Effector CD8-positive, alpha-beta T cell (primary cell): ENCODE measurements around the gene GPSM1.
"Not testable (repeated sequence)": the region's sequence is repeated elsewhere in the genome, so short reads cannot be mapped to it uniquely, and the experiment has no call there.

Source experiments
- DNase-seq: peaks from one replicate; lab custom pipeline; 2025; lab: John Stamatoyannopoulos, UW

GPSM1 gene

DNA sequence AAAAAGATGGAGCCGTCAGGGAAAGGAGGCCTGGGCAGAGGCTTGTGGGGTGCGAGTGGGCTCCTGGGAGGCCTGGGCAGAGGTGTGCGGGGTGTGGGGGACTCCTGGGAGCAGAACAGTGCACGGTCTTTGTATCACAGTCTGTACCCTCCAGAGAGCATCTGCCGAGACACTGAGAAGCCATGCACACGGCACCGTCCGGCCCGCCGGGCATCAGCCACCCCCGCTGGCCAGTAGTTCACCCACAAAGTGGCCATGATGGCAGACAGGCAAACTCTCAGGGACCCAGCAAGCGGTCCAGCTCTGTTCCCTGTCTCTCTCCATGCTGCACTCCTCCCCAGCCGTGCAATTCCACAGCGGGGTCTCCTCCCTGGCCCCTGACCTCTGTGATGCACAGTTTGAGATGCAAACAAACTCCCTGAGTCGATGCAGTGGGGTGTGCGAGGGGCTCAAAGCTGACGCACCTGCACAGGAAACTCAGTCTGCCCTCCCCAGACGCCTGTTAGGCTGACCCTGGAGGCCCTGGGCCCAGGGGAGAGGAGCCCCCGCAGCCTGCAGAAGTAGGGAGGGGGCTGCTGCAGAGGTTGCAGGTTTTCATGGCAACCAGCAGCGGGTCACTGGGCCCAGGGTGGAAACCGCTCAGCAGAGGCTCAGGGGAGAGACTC lies 9.1 kb upstream of the GPSM1 start:
- DNase-seq = no peak

DNA sequence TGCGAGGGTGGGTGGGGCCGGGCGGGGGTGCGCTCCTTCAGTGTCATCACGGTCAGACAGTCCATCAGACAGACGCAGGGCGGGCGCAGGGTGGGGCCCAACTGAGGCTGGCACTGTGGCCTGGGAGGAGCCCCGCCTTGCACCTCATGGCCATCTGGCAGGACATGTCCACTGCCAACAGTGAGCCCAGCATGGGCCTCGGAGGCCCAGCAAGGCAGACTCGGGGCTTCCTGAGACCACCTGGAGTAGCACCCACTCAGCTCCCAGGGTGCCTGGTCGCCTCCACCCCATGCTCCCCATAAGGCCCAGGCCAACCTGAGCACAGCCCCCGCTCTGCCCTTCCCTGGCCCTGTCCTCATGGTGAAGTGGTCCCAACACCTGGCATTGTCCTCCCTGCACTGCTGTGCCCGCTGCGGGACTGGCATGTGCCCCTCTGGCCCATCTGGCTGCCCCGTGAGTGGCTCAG lies 8.5 kb upstream of the GPSM1 start:
- no peak for DNase-seq

DNA sequence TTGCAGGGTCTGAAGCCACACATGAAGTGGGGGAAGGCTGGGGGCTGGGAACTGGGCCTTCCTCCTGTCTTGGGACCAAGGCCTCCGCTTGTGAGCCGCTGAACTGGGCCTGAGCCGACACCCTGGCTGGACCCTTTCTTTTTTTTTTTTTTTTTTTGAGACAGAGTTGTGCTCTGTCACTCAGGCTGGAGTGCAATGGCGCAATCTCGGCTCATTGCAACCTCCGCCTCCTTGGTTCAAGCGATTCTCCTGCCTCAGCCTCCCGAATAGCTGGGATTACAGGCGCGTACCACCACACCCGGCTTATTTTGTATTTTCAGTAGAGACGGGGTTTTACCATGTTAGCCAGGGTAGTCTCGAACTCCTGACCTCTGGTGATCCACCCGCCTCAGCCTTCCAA lies 8.1 kb upstream of the GPSM1 start:
- not testable (repeated sequence) for DNase-seq

DNA sequence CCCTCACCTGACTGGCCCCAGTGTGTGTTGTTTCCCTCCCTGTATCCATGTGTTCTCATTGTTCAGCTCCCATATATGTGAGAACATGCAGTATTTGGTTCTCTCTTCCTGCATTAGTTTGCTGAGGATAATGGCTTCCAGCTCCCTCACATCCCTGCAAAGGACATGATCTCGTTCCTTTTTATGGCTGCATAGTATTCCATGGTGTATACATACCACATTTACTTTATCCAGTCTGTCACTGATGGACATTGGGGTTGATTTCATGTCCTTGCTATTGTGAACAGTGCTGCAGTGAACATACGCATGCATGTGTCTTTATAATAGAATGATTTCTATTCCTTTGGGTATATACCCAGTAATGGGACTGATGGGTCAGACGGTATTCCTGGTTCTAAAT lies 7.4 kb upstream of the GPSM1 start:
- DNase-seq = not testable (repeated sequence)

DNA sequence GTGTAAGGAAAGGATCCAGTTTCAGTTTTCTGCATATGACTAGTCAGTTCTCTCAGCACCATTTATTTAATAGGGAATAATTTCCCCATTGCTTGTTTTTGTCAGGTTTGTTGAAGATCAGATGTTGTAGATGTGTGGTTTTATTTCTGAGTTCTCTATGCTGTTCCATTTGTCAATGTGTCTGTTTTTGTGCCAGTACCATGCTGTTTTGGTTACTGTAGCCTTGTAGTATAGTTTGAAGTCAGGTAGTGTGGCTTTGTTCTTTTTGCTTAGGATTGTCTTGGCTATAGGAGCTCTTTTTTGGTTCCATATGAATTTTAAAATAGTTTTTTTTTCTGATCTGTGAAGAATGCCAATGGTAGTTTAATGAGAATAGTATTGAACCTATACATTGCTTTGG lies 6.4 kb upstream of the GPSM1 start:
- DNase-seq = not testable (repeated sequence)

DNA sequence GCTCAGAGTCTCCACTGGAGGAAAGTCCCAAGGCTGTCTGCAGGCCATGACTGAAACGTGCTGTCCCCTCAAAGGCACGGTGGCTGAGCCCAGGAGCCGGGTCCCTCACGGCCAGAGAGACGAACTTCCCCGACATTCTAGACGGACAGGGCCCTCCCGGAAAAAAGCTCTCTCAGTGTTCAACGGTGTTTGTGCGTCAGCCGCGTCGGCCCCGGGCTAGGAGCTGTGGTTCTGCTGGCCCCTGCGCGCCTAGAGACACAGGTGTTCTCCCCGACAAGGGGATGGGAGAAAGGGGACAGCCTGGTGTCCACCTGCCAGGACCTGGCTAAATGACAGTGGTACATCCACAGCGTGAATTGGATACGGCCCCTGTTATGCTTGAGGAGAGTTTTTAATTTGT lies 5.8 kb upstream of the GPSM1 start:
- DNase-seq = no peak

DNA sequence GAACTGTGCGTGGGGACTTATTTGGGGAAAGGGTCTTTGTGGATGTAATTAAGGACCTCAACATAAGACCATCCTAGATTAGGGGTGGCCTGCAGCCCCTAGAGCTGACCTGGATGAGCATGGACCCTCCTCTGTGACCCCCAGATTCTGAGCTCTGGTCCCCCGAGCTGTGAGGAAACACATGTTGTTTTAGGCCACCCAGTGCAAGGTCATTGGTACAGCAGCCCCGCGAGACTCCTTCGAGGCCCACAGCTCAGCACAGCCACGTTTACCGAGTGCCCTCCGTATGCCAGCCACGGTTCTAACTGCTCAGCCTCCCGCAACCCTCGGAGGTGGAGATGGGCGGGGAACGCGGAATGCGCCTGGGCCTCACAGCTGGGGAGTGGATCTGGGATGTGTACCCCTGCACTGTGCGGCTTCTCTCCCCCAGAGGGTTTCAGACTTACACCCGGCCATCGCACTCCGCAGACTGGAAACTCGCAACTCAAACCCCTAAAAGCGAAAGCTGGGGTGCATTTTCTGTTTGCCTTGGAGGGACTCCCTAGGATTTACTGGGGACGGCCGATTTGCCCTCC lies 4.5 kb upstream of the GPSM1 start:
- DNase-seq = no peak

DNA sequence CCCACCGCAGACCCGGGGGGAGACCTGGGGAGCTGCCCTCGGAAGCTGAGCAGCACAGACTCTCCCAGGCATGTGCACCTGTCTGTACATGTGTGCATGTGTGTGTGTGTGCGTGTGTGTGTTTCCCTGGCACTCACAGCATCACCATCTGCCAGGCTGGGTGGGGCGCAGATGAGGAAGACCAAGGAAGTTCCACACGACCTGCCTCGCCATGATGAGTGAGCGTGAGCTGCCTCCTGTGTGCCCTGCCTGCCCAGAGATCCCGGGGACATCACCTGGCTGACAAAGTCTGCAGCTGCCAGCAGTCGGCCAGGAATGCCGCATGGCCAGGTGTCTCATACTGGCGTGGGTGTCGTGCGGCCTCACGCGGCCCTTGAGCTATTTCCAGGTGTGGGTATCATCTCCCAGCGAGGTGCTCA lies 4.0 kb upstream of the GPSM1 start:
- DNase-seq = no peak

DNA sequence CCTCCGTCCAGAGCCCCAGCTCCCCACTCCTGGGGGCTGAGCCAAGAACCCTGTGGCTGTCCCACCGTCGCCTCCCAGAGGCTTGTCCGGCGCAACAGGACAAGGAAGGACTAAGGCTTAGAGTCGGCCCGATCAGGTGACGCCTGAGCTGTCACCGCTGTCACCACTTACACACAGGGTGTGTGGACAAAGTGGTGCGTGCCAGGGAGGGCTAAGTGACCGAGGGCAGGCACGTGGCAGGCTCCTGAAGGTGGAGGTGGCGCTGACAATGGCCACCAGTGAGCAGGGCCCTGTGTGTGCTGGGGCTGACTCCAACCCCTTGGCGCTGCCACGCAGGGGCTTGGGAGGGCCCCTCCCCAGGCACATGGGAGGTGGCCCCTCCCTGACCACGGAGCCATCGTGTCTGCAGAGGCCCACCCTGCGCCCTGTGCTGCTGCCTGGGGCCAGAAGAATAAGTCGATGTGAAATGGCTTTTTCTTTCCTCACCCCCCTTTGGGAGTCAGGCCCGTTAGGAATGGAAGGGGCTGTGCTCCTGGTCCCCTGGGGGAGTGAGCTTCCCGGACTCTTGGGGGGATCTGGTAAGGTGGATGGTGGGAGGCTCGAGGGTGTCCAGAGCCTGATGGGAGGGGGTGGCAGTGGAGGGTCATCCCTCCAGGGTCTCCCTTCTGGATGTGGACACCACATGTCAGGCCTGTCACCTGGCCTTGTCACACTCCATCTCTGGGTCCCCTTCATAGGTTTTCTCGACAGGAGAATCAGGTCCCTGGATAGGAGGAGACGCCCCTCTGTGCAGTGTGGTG lies 2.6 kb upstream of the GPSM1 start:
- DNase-seq = no peak

DNA sequence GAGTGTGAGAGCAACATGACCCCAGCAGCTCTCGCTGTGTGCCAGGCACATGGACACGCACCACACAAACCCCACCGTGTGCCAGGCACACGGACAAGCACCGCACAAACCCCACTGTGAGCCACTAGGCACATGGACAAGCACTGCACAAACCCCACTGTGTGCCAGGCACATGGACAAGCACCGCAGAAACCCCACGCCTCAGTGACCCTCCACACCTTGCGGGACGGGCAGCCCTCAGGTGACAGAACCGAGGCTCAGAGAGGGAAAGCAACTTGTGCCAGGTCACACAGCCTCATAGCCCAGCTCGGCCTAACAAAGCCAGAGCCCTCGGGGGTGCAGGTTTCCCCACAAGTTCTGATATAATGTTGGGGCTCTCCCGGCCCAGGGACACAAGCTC lies 2.0 kb upstream of the GPSM1 start:
- no peak for DNase-seq

DNA sequence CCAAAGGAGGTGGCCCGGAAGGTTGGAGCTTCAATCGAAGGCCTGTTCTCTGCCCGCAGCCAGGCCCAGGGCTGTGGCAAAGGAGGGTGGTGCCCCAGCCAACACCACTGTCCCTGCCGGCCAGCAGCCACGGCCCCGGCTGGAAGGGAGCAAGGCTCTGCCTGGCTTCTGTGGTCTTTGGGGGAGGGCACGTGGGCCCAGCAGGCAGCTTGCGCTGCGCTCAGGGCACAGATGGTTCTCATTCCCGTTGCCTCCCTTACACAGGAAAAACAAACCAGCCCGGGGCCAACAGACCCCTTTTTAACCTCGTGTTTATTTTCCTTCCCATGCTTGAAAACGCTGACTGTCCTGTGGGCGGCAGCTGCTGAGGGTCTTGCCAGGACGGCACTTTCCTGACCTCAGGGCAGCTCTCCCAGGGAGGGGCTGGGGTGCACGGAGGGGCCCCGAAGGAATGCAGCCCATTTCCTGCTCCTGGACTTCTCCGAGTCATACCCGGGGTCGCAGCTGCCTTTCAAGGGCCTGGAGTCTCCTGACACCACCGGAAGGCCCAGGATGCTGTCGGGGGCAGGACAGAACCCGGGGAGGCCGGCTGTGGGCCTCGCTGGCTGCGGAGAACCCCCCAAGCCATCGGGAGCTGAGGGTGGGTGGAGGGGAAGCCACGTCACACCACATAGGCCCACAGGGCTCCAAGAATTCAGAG lies 1.1 kb upstream of the GPSM1 start:
- DNase-seq = no peak

DNA sequence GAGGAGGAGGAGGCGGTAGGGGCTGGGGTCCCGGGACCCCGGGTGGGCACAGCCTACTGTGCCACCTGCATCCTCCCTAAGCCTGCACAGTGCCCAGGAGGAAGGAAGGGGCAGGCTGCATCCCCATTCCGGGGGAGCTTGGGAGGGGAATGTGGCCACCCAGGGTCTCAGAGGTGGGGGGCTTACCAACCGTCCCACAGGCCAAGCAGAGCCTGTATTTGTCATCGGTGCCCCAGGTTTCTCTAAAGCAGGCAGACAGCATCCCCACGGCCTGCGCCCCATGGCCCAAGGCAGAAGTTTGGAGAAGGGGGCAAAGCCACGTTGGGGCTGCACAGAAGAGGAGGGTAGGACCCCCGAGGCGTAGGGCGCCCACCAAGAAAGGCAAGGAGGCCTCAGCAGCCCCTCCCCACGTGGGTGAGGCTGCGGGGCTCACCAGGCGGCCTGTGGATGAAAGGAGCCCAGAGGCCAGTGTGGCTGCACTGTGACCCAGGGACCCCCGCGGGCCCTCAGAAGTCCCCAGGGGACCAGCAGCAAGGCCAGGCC lies 507 bp upstream of the GPSM1 start:
- DNase-seq = no peak

DNA sequence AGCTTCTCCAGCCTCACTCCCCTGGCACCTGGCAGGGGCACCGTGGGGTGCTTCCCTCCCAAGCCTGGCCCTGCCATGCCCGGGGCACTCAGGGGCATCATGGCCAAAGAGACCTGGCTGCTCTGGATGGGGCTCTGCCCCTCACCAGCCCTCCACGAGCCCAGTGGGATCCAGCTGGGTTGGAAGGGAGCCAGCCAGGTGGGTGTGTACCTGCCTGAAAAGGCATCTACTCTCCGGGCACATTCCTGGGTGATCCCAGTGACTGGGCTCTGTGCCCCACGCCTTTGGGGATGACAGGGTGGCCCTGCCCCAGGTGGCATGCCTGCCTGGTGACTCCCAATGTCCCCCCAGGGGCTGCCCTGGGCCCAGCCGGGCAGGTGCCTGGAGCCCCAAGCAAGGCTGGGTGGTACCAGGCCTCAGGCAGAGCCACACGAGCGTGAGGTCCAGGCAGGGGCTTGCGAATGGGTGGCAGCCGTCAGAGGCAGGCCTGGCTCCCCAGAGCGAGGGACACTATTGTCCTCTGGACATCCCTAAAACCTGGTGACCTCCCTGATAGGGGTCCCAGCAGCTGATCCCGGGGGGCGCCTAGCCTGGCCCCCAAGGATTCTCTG lies 777 bp downstream of the GPSM1 start:
- DNase-seq = no peak

DNA sequence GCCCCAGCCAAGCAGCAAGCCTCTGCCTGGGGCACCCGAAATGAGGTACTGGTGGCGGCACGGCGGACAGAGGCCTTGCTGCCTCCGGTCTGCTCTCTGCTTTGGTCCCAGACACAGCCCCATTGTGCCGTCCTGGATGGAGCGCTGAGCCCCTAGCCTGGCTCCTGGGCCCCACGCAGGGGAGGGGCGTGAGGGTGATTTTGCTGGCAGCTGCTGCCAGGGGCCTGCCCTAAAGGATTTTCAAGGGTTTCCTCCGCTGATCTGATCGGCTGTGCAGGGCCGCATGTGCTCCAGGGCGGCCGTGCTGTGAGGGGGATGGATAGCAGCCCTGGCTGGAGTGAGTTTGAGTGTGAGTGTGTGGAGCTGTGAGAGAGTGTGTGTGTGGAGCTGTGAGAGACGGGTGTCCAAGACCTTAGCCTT lies 1.3 kb downstream of the GPSM1 start:
- no peak for DNase-seq

DNA sequence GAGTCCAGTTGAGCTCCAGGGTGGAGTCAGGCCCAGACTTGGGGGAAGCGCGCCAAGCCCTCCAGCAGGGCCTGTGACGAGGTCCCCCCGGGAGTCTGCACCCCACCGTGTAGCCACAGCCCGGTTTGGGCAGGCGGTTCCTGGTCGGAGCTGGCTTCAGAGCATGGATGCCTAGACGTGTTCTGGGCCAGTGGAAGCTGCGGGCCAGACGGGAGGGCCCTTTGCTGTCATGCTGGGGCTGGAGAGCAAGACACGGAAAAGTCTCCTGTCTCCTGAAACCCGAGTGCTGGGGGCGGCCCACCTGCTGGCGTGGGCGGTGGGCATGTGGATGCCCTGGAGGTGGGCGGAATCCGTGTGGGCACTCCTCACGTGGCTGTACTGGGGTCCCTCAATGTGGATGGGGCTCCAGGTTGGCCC lies 1.9 kb downstream of the GPSM1 start:
- no peak for DNase-seq

DNA sequence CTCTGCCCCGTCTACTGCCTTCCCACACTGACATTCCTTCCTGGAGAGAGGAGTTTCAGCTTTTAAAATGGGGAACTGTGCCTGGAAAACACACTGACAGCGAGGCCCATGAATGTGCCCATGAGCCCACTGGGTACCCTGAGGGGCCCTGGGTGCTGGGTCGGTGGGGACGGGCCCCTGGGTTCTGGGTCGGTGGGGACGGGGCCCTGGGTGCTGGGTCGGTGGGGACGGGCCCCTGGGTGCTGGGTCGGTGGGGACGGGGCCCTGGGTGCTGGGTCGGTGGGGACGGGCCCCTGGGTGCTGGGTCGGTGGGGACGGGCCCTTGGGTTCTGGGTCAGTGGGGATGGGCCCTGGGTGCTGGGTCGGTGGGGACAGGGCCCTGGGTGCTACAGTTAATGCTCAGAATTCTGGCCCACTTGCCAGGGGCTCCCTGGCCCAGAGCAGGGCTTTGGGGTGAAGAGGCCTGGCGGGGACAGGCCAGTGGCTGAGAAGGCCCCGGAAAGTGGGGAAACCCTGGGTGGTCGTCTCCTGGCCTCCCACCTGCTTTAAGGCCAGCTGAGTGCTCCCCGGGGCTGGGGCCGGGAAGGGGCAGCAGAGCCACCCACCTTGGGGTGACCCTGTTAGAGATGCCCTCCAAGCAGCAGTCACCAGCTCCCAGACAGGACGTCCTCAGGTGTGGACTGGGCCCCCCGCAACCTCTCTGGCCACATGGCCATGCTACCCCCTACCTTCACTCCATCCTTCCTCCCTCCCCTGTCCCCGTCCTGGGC lies 2.5 kb downstream of the GPSM1 start:
- no peak for DNase-seq

DNA sequence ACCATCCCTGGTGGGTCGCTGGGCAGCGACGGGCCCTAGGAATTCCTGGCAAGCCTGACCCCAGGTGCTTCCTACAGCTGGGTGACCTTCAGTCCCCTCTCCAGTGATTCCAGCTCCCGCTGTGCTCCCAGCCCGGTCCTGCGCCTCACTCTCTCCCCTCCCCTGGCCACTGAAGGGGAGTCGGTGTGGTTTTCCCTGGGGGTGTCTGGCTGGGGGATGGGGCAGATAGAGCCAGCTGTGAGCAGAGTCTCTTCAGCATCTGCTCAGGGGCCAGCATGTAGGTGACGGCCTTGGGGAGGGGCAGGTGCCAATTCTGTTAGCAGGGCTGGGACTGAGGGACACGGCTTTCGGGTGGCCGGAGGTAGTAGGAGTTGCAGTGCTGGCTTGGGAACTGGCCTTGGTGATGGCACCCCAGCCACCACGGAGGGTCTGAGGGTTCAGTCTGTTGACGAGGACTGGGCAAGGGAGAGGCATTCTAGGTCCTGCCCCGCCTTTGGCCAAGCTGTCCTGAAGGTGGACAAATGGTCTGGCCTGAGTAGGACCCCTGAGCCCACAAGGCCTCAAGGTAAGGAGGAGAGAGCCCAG lies 3.2 kb downstream of the GPSM1 start:
- no peak for DNase-seq

DNA sequence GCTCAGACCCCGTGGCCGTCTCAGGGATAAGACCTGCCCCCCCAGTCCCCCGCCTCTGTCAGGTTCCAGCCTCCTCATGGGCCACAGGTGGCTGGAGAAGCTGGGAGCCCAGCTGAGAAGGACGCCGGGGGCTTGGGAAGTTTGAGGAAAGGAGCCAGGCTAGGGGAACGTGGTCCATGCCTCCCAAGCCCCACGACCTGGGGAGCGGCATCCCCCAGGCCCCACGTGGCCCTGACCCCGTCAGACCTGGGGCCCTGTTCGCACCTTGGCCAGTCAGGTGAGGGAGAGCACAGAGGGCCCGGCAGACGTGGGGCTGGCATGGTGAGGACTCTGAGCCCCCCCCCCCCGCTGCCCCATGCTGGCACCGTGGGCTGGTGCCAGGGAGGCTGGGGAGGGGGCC lies 3.7 kb downstream of the GPSM1 start:
- no peak for DNase-seq

DNA sequence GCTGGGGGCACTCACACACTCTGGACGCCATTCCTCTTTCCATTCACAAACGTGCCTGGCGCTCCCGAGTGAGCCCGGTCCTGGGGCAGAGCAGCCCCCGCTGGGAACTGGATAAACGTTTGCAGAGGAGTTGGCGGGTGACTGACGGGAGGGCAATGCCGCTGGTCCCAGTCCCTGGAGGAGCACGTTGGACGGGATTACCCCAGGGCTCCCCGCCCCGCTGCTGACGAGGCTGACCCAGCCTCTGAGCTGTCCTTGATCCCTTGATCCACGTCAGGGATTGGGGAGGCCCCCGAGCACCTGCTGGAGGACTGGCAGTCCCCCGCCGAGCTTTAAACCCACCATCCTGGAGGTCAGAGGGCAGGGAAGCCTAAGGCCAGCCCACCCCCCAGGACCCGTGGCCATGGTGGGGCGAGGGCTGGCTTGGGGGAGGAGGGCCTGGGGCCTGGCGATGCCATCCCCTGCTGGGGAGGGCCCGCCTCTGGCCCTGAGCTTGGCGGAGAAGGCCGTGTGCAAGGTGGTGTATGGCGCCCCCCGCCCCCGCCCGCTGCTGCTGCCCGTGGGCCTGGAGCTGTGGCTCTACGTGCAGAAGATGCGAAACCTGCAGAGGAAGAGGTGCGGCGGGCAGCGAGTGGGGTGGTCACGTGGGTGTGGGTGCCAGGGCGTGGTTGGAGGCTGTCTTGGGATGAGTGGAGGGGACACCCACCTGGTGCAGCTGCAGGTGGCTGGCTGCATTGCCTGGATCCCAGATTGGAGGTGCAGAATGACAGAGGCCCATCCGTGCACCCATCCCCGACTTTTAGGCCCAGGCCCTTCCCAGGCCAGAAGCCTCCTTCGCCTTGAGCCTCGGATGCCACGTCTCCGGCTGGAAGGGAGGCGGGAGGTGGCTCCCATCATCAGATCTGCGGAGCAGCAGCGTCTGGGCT lies 4.5 kb downstream of the GPSM1 start:
- DNase-seq = no peak
